Mononuclear cell (primary cell): ENCODE data around the gene EGFL6. TPM values are rescaled to one million over a fixed set of nuclear protein-coding genes. Genes with fewer than 3 reads are reported as not detected.

Experiments used
- H3K27me3 ChIP-seq: 2 replicates; pipeline ENCODE4 v1.6.0; 2011; ENCODE audit warnings: low read length, control low read depth; ENCODE audit not compliant: insufficient read depth
- H3K4me1 ChIP-seq: 2 replicates; pipeline ENCODE4 v1.5.1; 2011; ENCODE audit warnings: mild to moderate bottlenecking, low read length, control low read depth; ENCODE audit not compliant: insufficient read depth
- H3K4me3 ChIP-seq: 2 replicates; pipeline ENCODE4 v1.5.1; 2011; ENCODE audit warnings: mild to moderate bottlenecking, low read length, moderate library complexity
- H3K9me3 ChIP-seq: 2 replicates; pipeline ENCODE4 v1.5.1; 2011; ENCODE audit warnings: low read depth, mild to moderate bottlenecking, control low read depth, low read length
- total RNA-seq: library from RNA; depleted of rRNA; stranded (reverse); fragments of >200 nt; gene quantifications from one replicate; pipeline ENCODE4 v1.2.3, GENCODE V29; 2012

EGFL6 gene
- total RNA-seq = not detected

- H3K4me1 ChIP-seq = no peaks in the 10 kb centered on the region
- H3K27me3 ChIP-seq = peaks cover 27% of the 10 kb centered on the region
- no peak within 1 kb of the TSS for H3K4me3 ChIP-seq
- no peaks in the 10 kb centered on the region for H3K9me3 ChIP-seq
These were observed at the start of gene EGFL6 for GRCh38 chrX:13569479-13570260. EGFL6 (plus strand) TSS chrX:13569601; CDS start chrX:13569862, 261 bp downstream.

- Histone ChIP-seq H3K4me3 (no peak overlapping the region), H3K4me1 (no peaks in the 10 kb centered on the region), H3K9me3 (no peaks in the 10 kb centered on the region), H3K27me3 (no peaks in the 10 kb centered on the region)
These were observed 49.0 kb upstream of the EGFL6 start for GRCh38 chrX:13520351-13520750.

GRCh38 chrX:13520936-13521335, 48.5 kb upstream of the EGFL6 start:
- Histone ChIP-seq H3K4me3 (no peak overlapping the region), H3K27me3 (no peaks in the 10 kb centered on the region), H3K9me3 (no peaks in the 10 kb centered on the region), H3K4me1 (no peaks in the 10 kb centered on the region)

GRCh38 chrX:13522811-13523210, 46.6 kb upstream of the EGFL6 start:
- H3K4me3 ChIP-seq = no peak overlapping the region
- H3K4me1 ChIP-seq = no peaks in the 10 kb centered on the region
- no peaks in the 10 kb centered on the region for H3K27me3 ChIP-seq
- no peaks in the 10 kb centered on the region for H3K9me3 ChIP-seq

- Histone ChIP-seq H3K4me1 (no peaks in the 10 kb centered on the region), H3K9me3 (no peaks in the 10 kb centered on the region), H3K4me3 (no peak overlapping the region), H3K27me3 (no peaks in the 10 kb centered on the region)
These were observed 35.7 kb upstream of the EGFL6 start for GRCh38 chrX:13533726-13534125.

- Histone ChIP-seq H3K27me3 (no peaks in the 10 kb centered on the region), H3K4me1 (no peaks in the 10 kb centered on the region), H3K9me3 (no peaks in the 10 kb centered on the region)
These were observed 33.8 kb upstream of the EGFL6 start for GRCh38 chrX:13535376-13536165.

GRCh38 chrX:13536551-13536950, 32.9 kb upstream of the EGFL6 start:
- no peaks in the 10 kb centered on the region for H3K9me3 ChIP-seq
- H3K4me1 ChIP-seq = no peaks in the 10 kb centered on the region
- no peaks in the 10 kb centered on the region for H3K27me3 ChIP-seq
- H3K4me3 ChIP-seq = no peak overlapping the region

More at GRCh38 chrX:13535376-13536165, 33.8 kb upstream of the EGFL6 start:
- no peak overlapping the region for H3K4me3 ChIP-seq

GRCh38 chrX:13538414-13538813, 31.0 kb upstream of the EGFL6 start:
- no peaks in the 10 kb centered on the region for H3K9me3 ChIP-seq
- no peaks in the 10 kb centered on the region for H3K4me1 ChIP-seq
- H3K4me3 ChIP-seq = no peak overlapping the region
- H3K27me3 ChIP-seq = no peaks in the 10 kb centered on the region

- H3K9me3 ChIP-seq = no peaks in the 10 kb centered on the region
- no peak overlapping the region for H3K4me3 ChIP-seq
- no peaks in the 10 kb centered on the region for H3K4me1 ChIP-seq
- no peaks in the 10 kb centered on the region for H3K27me3 ChIP-seq
These were observed 28.8 kb upstream of the EGFL6 start for GRCh38 chrX:13540602-13541001.

- Histone ChIP-seq H3K9me3 (no peaks in the 10 kb centered on the region), H3K4me3 (no peak overlapping the region), H3K27me3 (no peaks in the 10 kb centered on the region), H3K4me1 (no peaks in the 10 kb centered on the region)
These were observed 23.7 kb upstream of the EGFL6 start for GRCh38 chrX:13545726-13546125.

- H3K27me3 ChIP-seq = no peaks in the 10 kb centered on the region
- no peaks in the 10 kb centered on the region for H3K4me1 ChIP-seq
- H3K9me3 ChIP-seq = no peaks in the 10 kb centered on the region
- no peak overlapping the region for H3K4me3 ChIP-seq
These were observed 21.7 kb upstream of the EGFL6 start for GRCh38 chrX:13547671-13548070.

GRCh38 chrX:13550346-13550745, 19.1 kb upstream of the EGFL6 start:
- Histone ChIP-seq H3K27me3 (no peaks in the 10 kb centered on the region), H3K4me3 (no peak overlapping the region), H3K9me3 (no peaks in the 10 kb centered on the region), H3K4me1 (no peaks in the 10 kb centered on the region)

GRCh38 chrX:13551610-13552009, 17.8 kb upstream of the EGFL6 start:
- H3K4me3 ChIP-seq = no peak overlapping the region
- no peaks in the 10 kb centered on the region for H3K9me3 ChIP-seq
- H3K4me1 ChIP-seq = no peaks in the 10 kb centered on the region
- no peaks in the 10 kb centered on the region for H3K27me3 ChIP-seq

- Histone ChIP-seq H3K9me3 (no peaks in the 10 kb centered on the region), H3K4me1 (no peaks in the 10 kb centered on the region), H3K4me3 (no peak overlapping the region), H3K27me3 (no peaks in the 10 kb centered on the region)
These were observed 16.5 kb upstream of the EGFL6 start for GRCh38 chrX:13552892-13553291.

GRCh38 chrX:13565511-13565910, 3.9 kb upstream of the EGFL6 start:
- no peaks in the 10 kb centered on the region for H3K4me1 ChIP-seq

GRCh38 chrX:13570261-13570605, 832 bp downstream of the EGFL6 start:
- no peaks in the 10 kb centered on the region for H3K4me1 ChIP-seq
- no peak overlapping the region for H3K4me3 ChIP-seq
- no peaks in the 10 kb centered on the region for H3K9me3 ChIP-seq
- peaks cover 27% of the 10 kb centered on the region for H3K27me3 ChIP-seq

More at GRCh38 chrX:13565511-13565910, 3.9 kb upstream of the EGFL6 start:
- no peak overlapping the region for H3K4me3 ChIP-seq
- no peaks in the 10 kb centered on the region for H3K9me3 ChIP-seq
- peaks cover 23% of the 10 kb centered on the region for H3K27me3 ChIP-seq
